ENCODE measurements around the gene TTC28.

DNA sequence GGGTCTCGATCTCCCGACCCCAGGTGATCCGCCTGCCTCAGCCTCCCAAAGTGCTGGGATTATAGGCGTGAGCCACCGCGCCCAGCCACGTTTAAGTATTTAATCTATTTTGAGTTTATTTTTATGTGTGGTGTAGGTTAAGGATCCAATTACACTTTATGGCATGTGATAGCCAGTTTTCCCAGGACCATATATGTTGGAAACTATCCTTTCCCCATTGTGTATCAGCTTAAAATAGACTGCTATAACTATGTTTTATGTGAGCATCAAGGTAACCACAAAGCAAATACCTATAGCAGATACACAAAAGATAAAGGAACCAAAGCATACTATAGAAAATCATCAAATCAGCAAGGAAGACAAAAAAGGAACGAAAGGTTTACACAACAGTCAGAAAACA lies 42.4 kb downstream of the TTC28 start:
- TF ChIP-seq, protein P1, sequence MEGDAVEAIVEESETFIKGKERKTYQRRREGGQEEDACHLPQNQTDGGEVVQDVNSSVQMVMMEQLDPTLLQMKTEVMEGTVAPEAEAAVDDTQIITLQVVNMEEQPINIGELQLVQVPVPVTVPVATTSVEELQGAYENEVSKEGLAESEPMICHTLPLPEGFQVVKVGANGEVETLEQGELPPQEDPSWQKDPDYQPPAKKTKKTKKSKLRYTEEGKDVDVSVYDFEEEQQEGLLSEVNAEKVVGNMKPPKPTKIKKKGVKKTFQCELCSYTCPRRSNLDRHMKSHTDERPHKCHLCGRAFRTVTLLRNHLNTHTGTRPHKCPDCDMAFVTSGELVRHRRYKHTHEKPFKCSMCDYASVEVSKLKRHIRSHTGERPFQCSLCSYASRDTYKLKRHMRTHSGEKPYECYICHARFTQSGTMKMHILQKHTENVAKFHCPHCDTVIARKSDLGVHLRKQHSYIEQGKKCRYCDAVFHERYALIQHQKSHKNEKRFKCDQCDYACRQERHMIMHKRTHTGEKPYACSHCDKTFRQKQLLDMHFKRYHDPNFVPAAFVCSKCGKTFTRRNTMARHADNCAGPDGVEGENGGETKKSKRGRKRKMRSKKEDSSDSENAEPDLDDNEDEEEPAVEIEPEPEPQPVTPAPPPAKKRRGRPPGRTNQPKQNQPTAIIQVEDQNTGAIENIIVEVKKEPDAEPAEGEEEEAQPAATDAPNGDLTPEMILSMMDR (IDR thresholded peaks at IDR 0.05): no peak
- no peak for TF ChIP-seq POLR2A (IDR thresholded peaks at IDR 0.05)

Data from lower leg skin (tissue), 3 donors.